ENCODE data around the gene BARX2.

Gene BARX2

GRCh38 chr11:129388824-129389223, 13.2 kb downstream of the BARX2 start:
- no peak for TF ChIP-seq TCF12 (IDR thresholded peaks at IDR 0.05; ENCODE audit: low read depth)

- TF ChIP-seq TCF12 (IDR thresholded peaks at IDR 0.05; ENCODE audit: low read depth) (no peak), MAX (IDR thresholded peaks at IDR 0.05) (no peak), CEBPB (IDR thresholded peaks at IDR 0.05) (no peak), TEAD4 (IDR thresholded peaks at IDR 0.05) (no peak), TAF1 (IDR thresholded peaks at IDR 0.05; ENCODE audit: low read depth) (no peak), EGR1 (IDR thresholded peaks at IDR 0.05) (no peak), EP300 (IDR thresholded peaks at IDR 0.05; ENCODE audit: borderline replicate concordance) (no peak), FOXM1 (IDR thresholded peaks at IDR 0.05; ENCODE audit: borderline replicate concordance, low read depth) (no peak), CREB1 (IDR thresholded peaks at IDR 0.05; ENCODE audit: low read depth) (no peak), YY1 (IDR thresholded peaks at IDR 0.05; ENCODE audit: low read depth) (no peak), ZBTB7A (IDR thresholded peaks at IDR 0.05; ENCODE audit: low read depth) (no peak), USF1 (IDR thresholded peaks at IDR 0.05) (no peak)
These were observed 14.7 kb downstream of the BARX2 start for GRCh38 chr11:129390303-129390821.

GRCh38 chr11:129391360-129391759, 15.7 kb downstream of the BARX2 start:
- no peak for TF ChIP-seq USF1 (IDR thresholded peaks at IDR 0.05)

- TF ChIP-seq TEAD4 (IDR thresholded peaks at IDR 0.05) (no peak), CREB1 (IDR thresholded peaks at IDR 0.05; ENCODE audit: low read depth) (no peak), YY1 (IDR thresholded peaks at IDR 0.05; ENCODE audit: low read depth) (no peak), TCF12 (IDR thresholded peaks at IDR 0.05; ENCODE audit: low read depth) (no peak)
These were observed 16.2 kb downstream of the BARX2 start for GRCh38 chr11:129391821-129392220.

- TF ChIP-seq YY1 (IDR thresholded peaks at IDR 0.05; ENCODE audit: low read depth) (no peak), MAX (IDR thresholded peaks at IDR 0.05) (no peak), EP300 (IDR thresholded peaks at IDR 0.05; ENCODE audit: borderline replicate concordance) (no peak), TCF12 (IDR thresholded peaks at IDR 0.05; ENCODE audit: low read depth) (no peak), CEBPB (IDR thresholded peaks at IDR 0.05) (no peak), USF1 (IDR thresholded peaks at IDR 0.05) (no peak), ZBTB7A (IDR thresholded peaks at IDR 0.05; ENCODE audit: low read depth) (no peak), TEAD4 (IDR thresholded peaks at IDR 0.05) (no peak), TAF1 (IDR thresholded peaks at IDR 0.05; ENCODE audit: low read depth) (no peak), CREB1 (IDR thresholded peaks at IDR 0.05; ENCODE audit: low read depth) (no peak), NFIC (IDR thresholded peaks at IDR 0.05) (no peak), RAD21 (IDR thresholded peaks at IDR 0.05; ENCODE audit: low read depth) (no peak), REST (IDR thresholded peaks at IDR 0.05; ENCODE audit: low read depth) (no peak)
These were observed 17.3 kb downstream of the BARX2 start for GRCh38 chr11:129392995-129393394.

- no peak for TF ChIP-seq USF1 (IDR thresholded peaks at IDR 0.05)
- no peak for TF ChIP-seq FOXM1 (IDR thresholded peaks at IDR 0.05; ENCODE audit: borderline replicate concordance, low read depth)
- no peak for TF ChIP-seq ZBTB7A (IDR thresholded peaks at IDR 0.05; ENCODE audit: low read depth)
These were observed 19.1 kb downstream of the BARX2 start for GRCh38 chr11:129394709-129395108.

- TF ChIP-seq NFIC (IDR thresholded peaks at IDR 0.05) (no peak), USF1 (IDR thresholded peaks at IDR 0.05) (no peak), MAX (IDR thresholded peaks at IDR 0.05) (no peak), CEBPB (IDR thresholded peaks at IDR 0.05) (no peak), FOXM1 (IDR thresholded peaks at IDR 0.05; ENCODE audit: borderline replicate concordance, low read depth) (no peak), RAD21 (IDR thresholded peaks at IDR 0.05; ENCODE audit: low read depth) (no peak), YY1 (IDR thresholded peaks at IDR 0.05; ENCODE audit: low read depth) (no peak), REST (IDR thresholded peaks at IDR 0.05; ENCODE audit: low read depth) (no peak), ZBTB7A (IDR thresholded peaks at IDR 0.05; ENCODE audit: low read depth) (no peak), CREB1 (IDR thresholded peaks at IDR 0.05; ENCODE audit: low read depth) (no peak), EGR1 (IDR thresholded peaks at IDR 0.05) (no peak), TEAD4 (IDR thresholded peaks at IDR 0.05) (no peak), EP300 (IDR thresholded peaks at IDR 0.05; ENCODE audit: borderline replicate concordance) (no peak), TAF1 (IDR thresholded peaks at IDR 0.05; ENCODE audit: low read depth) (no peak), TCF12 (IDR thresholded peaks at IDR 0.05; ENCODE audit: low read depth) (no peak)
These were observed 19.8 kb downstream of the BARX2 start for GRCh38 chr11:129395432-129395831.

All from Ishikawa (cell line).